Testis (tissue), 2 donors: ENCODE results near the gene THADA.

Experiments used
- POLR2A ChIP-seq: fragments of 450-650 bp; IDR thresholded peaks from one replicate; pipeline ENCODE4 v1.6.1; 2017; ENCODE audit warnings: antibody characterized with exemption, mild to moderate bottlenecking, moderate library complexity
- TF ChIP-seq, protein P1 (sequence below), 3 experiments: fragments of 450-650 bp in 2 of 3; fragments of 200-600 bp in 1 of 3; sonication (generic) in 1 of 3; IDR thresholded peaks; one replicate each; pipeline ENCODE4 v1.5.1; 2016 to 2019; ENCODE audit warnings: antibody characterized with exemption in 3 of 3, mild to moderate bottlenecking in 2 of 3, moderate library complexity in 1 of 3

DNA sequence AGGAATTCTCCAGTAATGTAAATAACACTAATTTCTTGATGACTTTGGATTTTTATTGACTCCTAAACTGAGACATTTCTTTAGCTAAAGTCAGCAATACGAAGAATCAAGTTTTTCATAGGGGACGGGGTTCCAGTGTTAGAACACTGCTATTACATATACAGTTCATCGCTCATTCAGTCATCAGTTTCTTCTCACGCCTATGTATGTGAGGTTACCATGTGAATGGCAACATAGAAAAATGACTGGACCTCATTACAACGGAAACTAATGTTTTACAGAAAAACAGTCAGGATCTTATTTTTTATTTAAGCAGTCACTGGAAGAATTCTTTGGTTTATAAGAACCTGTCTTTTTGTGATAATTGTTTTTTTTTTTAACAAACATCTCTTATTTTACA is 56.4 kb downstream of the THADA start:
- TF ChIP-seq, protein P1, sequence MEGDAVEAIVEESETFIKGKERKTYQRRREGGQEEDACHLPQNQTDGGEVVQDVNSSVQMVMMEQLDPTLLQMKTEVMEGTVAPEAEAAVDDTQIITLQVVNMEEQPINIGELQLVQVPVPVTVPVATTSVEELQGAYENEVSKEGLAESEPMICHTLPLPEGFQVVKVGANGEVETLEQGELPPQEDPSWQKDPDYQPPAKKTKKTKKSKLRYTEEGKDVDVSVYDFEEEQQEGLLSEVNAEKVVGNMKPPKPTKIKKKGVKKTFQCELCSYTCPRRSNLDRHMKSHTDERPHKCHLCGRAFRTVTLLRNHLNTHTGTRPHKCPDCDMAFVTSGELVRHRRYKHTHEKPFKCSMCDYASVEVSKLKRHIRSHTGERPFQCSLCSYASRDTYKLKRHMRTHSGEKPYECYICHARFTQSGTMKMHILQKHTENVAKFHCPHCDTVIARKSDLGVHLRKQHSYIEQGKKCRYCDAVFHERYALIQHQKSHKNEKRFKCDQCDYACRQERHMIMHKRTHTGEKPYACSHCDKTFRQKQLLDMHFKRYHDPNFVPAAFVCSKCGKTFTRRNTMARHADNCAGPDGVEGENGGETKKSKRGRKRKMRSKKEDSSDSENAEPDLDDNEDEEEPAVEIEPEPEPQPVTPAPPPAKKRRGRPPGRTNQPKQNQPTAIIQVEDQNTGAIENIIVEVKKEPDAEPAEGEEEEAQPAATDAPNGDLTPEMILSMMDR (IDR thresholded peaks at IDR 0.05), result no peak
- TF ChIP-seq POLR2A, result no peak
